ENCODE measurements around the gene BTN3A1. TPM values are rescaled to one million over a fixed set of nuclear protein-coding genes. Genes with fewer than 3 reads are reported as not detected.

The BTN3A1 gene
- total and polyA plus RNA-seq, 2 donors (not counting 1 experiment from before 2014, with no cell fraction given): 31.6 to 42.9 TPM

DNA sequence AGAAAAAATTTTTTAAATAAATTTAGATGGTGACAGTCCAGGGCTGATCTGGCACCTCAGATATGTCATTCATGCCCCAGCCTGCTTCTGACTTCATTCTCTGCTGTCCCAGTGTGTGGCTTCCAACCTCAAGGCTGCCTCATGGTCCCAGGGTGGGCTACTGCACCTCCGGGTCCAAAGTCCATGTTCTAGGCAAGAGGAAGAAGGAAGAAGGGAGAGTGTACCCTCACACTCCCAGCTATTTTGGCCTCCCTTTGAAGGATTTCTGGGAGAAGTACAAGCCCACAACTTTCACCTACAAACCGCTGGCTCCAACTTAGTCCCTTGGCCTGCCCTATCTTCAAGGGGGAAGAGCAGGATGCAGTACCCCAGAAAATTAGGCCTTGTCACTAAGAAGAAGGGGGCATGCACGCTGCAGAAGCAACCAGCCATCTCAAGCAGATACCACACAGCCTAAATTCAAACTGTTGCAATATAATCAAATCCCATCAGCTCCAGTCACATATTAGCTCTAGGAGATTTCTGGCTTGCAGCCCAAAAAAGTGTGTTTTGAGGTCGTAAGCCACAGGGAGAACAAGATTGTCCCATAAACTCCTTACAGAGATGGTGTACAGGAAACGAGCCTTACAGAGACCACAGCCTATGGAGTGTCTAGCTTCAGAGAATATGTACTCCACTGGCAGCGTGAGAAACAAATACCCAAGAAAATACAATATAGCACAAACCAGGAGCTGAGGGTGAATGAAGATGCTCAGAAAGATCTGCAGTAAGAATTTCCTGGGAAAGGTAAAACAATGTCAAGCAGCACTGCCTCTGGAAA is 38.0 kb upstream of the BTN3A1 start:
- Histone ChIP-seq H3K27me3 (ENCODE audit: control insufficient read depth, insufficient read depth, low read length) (no peaks in the 10 kb centered on the region), H3K9ac (ENCODE audit: insufficient read depth, low read length) (no peak overlapping the region), H3K79me2 (ENCODE audit: control insufficient read depth, insufficient read depth, low read length) (no peaks in the 10 kb centered on the region), H3K27ac (ENCODE audit: insufficient read depth, low read length) (peak overlapping the region; percentile 92), H3K9me3 (ENCODE audit: control insufficient read depth, insufficient read depth, low read depth, low read length) (no peaks in the 10 kb centered on the region), H4K20me1 (ENCODE audit: control insufficient read depth, extremely low read depth, insufficient read depth, low read length) (no peaks in the 10 kb centered on the region), H3K4me3 (replicated peaks in 1 of 4; ENCODE audit: control extremely low read depth in 1 of 4, insufficient read depth in 1 of 4, low read depth in 3 of 4, low read length in 4 of 4) (peak overlapping the region; percentile 77 to 95 (median 90)), H3K36me3 (ENCODE audit: control insufficient read depth, insufficient read depth, low read length) (no peaks in the 10 kb centered on the region), H2AFZ (ENCODE audit: low read length) (peak overlapping the region; percentile 73), H3K4me2 (ENCODE audit: extremely low read depth, insufficient read depth, low read length) (peak overlapping the region; percentile 90), H3K4me1 (ENCODE audit: control insufficient read depth, extremely low read depth, insufficient read depth, low read length) (peaks cover 5% of the 10 kb centered on the region)
- TF ChIP-seq EZH2 (IDR thresholded peaks at IDR 0.05; ENCODE audit: low read length, missing control alignments): no peak
- TF ChIP-seq, protein P1, sequence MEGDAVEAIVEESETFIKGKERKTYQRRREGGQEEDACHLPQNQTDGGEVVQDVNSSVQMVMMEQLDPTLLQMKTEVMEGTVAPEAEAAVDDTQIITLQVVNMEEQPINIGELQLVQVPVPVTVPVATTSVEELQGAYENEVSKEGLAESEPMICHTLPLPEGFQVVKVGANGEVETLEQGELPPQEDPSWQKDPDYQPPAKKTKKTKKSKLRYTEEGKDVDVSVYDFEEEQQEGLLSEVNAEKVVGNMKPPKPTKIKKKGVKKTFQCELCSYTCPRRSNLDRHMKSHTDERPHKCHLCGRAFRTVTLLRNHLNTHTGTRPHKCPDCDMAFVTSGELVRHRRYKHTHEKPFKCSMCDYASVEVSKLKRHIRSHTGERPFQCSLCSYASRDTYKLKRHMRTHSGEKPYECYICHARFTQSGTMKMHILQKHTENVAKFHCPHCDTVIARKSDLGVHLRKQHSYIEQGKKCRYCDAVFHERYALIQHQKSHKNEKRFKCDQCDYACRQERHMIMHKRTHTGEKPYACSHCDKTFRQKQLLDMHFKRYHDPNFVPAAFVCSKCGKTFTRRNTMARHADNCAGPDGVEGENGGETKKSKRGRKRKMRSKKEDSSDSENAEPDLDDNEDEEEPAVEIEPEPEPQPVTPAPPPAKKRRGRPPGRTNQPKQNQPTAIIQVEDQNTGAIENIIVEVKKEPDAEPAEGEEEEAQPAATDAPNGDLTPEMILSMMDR (conservative IDR thresholded peaks at IDR 0.05 in 1 of 2, IDR thresholded peaks at IDR 0.05 in 1 of 2; ENCODE audit: low read depth in 1 of 2, low read length in 2 of 2): no peak
- DNase-seq (ENCODE audit: low read depth in 2 of 2): peak; percentile 14 to 36

DNA sequence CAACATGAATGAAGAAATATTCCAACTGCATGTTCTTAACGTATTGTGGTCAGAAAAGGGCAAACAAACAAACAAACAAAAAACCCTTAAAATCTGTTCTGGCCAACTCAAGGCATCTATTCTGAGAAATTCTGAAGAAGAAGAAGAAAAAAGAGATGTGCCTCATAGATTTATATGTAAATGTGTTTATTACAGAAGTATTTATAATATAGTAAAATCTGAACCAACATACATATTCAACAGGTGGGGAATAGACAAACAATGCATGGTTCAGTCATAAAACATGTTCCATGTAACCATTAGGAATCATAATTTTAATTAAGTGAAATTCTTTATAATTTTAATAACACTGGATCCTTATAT is 36.5 kb upstream of the BTN3A1 start:
- DNase-seq (ENCODE audit: low read depth in 2 of 2): no peak
- H3K36me3 ChIP-seq (ENCODE audit: control insufficient read depth, insufficient read depth, low read length): no peaks in the 10 kb centered on the region
- H2AFZ ChIP-seq (ENCODE audit: low read length): peak overlapping the region; percentile 97
- no peaks in the 10 kb centered on the region for H4K20me1 ChIP-seq (ENCODE audit: control insufficient read depth, extremely low read depth, insufficient read depth, low read length)
- peak overlapping the region; percentile 92 for H3K27ac ChIP-seq (ENCODE audit: insufficient read depth, low read length)
- H3K4me3 ChIP-seq (replicated peaks in 1 of 4; ENCODE audit: control extremely low read depth in 1 of 4, insufficient read depth in 1 of 4, low read depth in 3 of 4, low read length in 4 of 4): peak overlapping the region; percentile 77 to 95 (median 90)
- peak overlapping the region; percentile 65 for H3K9ac ChIP-seq (ENCODE audit: insufficient read depth, low read length)
- H3K4me1 ChIP-seq (ENCODE audit: control insufficient read depth, extremely low read depth, insufficient read depth, low read length): peaks cover 5% of the 10 kb centered on the region
- TF ChIP-seq EZH2 (IDR thresholded peaks at IDR 0.05; ENCODE audit: low read length, missing control alignments): no peak
- TF ChIP-seq, protein P1 (conservative IDR thresholded peaks at IDR 0.05 in 1 of 2, IDR thresholded peaks at IDR 0.05 in 1 of 2; ENCODE audit: low read depth in 1 of 2, low read length in 2 of 2): no peak
- H3K27me3 ChIP-seq (ENCODE audit: control insufficient read depth, insufficient read depth, low read length): no peaks in the 10 kb centered on the region
- no peaks in the 10 kb centered on the region for H3K9me3 ChIP-seq (ENCODE audit: control insufficient read depth, insufficient read depth, low read depth, low read length)
- H3K79me2 ChIP-seq (ENCODE audit: control insufficient read depth, insufficient read depth, low read length): no peaks in the 10 kb centered on the region
- H3K4me2 ChIP-seq (ENCODE audit: extremely low read depth, insufficient read depth, low read length): peak overlapping the region; percentile 85

DNA sequence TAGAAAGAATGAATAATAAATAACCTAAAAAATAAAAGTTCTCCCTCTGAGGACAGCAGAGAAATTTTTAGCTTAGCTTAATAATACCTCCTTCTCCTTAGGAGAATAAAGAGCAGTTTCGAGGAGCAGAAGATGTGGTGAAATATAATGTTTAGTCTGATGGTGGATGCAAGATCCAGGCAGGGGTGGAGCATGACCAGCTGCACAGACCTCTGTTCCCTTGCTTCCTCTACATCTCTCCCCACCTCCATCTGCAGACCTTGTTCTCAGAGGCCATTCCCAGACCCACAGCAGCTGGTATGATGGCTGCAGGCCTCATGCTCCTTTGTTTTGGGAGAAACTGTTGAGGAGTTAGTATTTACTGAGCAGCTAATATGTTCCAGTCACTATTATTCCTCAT is 35.6 kb upstream of the BTN3A1 start:
- no peaks in the 10 kb centered on the region for H3K36me3 ChIP-seq (ENCODE audit: control insufficient read depth, insufficient read depth, low read length)
- H3K9ac ChIP-seq (ENCODE audit: insufficient read depth, low read length): no peak overlapping the region
- no peak overlapping the region for H2AFZ ChIP-seq (ENCODE audit: low read length)
- peak in 1 of 2 donors; percentile 35 for DNase-seq (ENCODE audit: low read depth in 2 of 2)
- H3K4me1 ChIP-seq (ENCODE audit: control insufficient read depth, extremely low read depth, insufficient read depth, low read length): peaks cover 5% of the 10 kb centered on the region
- no peak for TF ChIP-seq EZH2 (IDR thresholded peaks at IDR 0.05; ENCODE audit: low read length, missing control alignments)
- TF ChIP-seq, protein P1 (conservative IDR thresholded peaks at IDR 0.05 in 1 of 2, IDR thresholded peaks at IDR 0.05 in 1 of 2; ENCODE audit: low read depth in 1 of 2, low read length in 2 of 2): no peak
- H3K27me3 ChIP-seq (ENCODE audit: control insufficient read depth, insufficient read depth, low read length): no peaks in the 10 kb centered on the region
- peak overlapping the region; percentile 85 for H3K4me2 ChIP-seq (ENCODE audit: extremely low read depth, insufficient read depth, low read length)
- H3K9me3 ChIP-seq (ENCODE audit: control insufficient read depth, insufficient read depth, low read depth, low read length): no peaks in the 10 kb centered on the region
- no peaks in the 10 kb centered on the region for H3K79me2 ChIP-seq (ENCODE audit: control insufficient read depth, insufficient read depth, low read length)
- H3K27ac ChIP-seq (ENCODE audit: insufficient read depth, low read length): no peak overlapping the region
- H4K20me1 ChIP-seq (ENCODE audit: control insufficient read depth, extremely low read depth, insufficient read depth, low read length): no peaks in the 10 kb centered on the region
- H3K4me3 ChIP-seq (replicated peaks in 1 of 4; ENCODE audit: control extremely low read depth in 1 of 4, insufficient read depth in 1 of 4, low read depth in 3 of 4, low read length in 4 of 4): peak overlapping the region in 1 of 4 experiments; percentile 77

Data from fibroblast of lung (primary cell).